GM08714 (cell line): ENCODE measurements around the gene PKMYT1.

Experiments
- H3K4me3 ChIP-seq: fragments of 200-500 bp; sonication (Bioruptor generic); 2 replicates; pipeline ENCODE4 v1.5.1; 2014; ENCODE audit warnings: mild to moderate bottlenecking, low read length, inconsistent platforms
- ZNF274 ChIP-seq: IDR thresholded peaks from 2 replicates; pipeline ENCODE4 v1.6.1; 2012; ENCODE audit warnings: mild to moderate bottlenecking, low read depth, low read length

Gene PKMYT1

DNA sequence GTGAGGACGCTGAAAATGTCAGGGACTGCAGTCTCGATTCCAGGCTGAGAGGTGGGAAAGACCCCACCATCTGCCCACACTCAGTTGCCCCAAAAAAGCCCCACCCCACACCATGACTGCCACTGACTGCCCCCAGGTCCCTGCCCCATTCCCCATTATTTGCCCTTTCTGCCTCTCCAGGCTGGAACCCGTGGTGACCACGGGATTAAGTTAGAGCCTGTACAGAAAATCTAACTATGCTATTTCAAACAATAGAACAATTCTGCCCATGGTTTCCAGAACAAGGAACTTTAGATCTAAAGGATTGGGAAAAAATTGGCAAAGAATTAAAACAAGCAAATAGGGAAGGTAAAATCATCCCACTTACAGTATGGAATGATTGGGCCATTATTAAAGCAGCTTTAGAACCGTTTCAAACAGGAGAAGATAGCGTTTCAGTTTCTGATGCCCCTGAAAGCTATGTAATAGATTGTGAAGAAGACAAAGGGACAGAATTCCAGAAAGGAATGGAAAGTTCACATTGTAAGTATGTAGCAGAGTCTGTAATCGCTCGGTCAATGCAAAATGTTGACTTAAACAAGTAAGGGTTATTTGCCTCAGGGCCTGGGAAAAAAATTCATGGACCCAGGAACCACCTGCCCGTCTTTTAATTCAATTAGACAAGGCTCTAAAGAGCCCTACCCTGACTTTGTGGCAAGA, 54.1 kb downstream of the PKMYT1 start:
- no peak for TF ChIP-seq ZNF274
- H3K4me3 ChIP-seq, result no peak overlapping the region

DNA sequence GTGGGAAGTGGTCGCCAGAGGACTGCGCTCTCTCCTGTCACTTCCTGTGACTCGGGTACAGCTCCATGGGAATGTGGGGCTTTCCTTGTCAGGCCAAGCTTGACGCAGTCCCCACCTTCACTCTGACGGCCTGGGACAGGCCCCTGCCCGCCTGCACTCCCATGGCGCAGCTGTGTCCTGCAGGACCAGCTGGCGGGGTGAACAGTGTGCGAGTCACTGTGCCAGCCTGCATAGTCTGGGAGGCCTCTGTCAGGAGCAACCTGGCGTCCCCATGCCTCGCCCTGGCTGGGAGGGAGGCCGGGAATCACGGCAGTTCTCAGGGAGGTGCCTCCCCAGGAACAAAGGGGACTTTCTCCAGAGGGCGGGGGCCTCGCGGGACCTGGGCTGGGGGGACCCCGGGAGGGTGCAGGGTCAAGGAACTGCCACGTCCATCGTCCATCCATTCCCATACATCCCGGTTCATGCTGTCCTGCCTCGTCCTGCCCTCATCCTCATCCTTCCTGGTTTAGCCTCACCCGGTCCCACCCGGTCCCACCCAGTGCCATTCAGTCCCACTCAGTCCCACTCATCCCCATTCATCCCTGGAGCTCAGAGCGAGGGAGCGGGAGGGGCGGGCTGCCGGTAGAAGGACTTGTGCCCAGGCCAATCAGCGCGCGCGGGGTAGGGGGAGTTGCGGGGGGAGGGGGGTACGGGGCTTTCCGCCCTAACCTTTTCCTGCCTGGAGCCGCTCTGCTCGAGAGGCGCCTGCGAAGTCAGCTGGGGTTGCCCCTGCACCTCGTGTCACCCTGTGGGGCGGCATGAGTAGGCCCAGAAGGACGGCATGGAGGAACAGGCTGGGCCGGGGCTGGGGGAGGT, 55.1 kb downstream of the PKMYT1 start:
- no peak for TF ChIP-seq ZNF274
- no peak overlapping the region for H3K4me3 ChIP-seq

GRCh38 chr16:2923481-2923880, 56.8 kb downstream of the PKMYT1 start:
- H3K4me3 ChIP-seq, result no peak overlapping the region
- no peak for TF ChIP-seq ZNF274
